ENCODE data around the gene MRPL34. TPM values are rescaled to one million over a fixed set of nuclear protein-coding genes. Genes with fewer than 3 reads are reported as not detected.

MRPL34 gene
- polyA plus RNA-seq, 1 of the 3 experiments (the other 2 are of a cell fraction), result 72.9 TPM

GRCh38 chr19:17263712-17264640 lies 41.7 kb upstream of the MRPL34 start:
- peaks cover 0 to 2% of the 10 kb centered on the region in 2 experiments for H3K36me3 ChIP-seq (replicated peaks in 1 of 2; ENCODE audit: control insufficient read depth in 1 of 2, insufficient read depth in 2 of 2, low read length in 1 of 2)
- ChIA-PET POLR2A (no interaction called here), CTCF (interaction anchor here (0.7 to 1.5 kb wide), 5 partner anchors 19 to 197 kb away, joined by 3 to 4 read pairs (median 3); partner anchors contain the start of gene MRPL34)
- TF ChIP-seq REST (IDR thresholded peaks at IDR 0.05; ENCODE audit: low read depth, low read length), result no peak
- TF ChIP-seq ZBTB33 (IDR thresholded peaks at IDR 0.05; ENCODE audit: borderline replicate concordance, low read depth), result no peak
- TF ChIP-seq SIN3A (IDR thresholded peaks at IDR 0.05; ENCODE audit: borderline replicate concordance, low read depth, low read length), result no peak
- no peak for TF ChIP-seq PBX3 (IDR thresholded peaks at IDR 0.05)
- TF ChIP-seq USF2 (IDR thresholded peaks at IDR 0.05; ENCODE audit: borderline replicate concordance, low read depth, low read length), result no peak
- TF ChIP-seq EZH2phosphoT487 (IDR thresholded peaks at IDR 0.05; ENCODE audit: borderline replicate concordance, low read depth), result no peak
- no peak for TF ChIP-seq NRF1 (IDR thresholded peaks at IDR 0.05; ENCODE audit: low read depth, low read length)
- TF ChIP-seq IRF3 (IDR thresholded peaks at IDR 0.05; ENCODE audit: low read depth, low read length), result no peak
- TF ChIP-seq RAD21 (IDR thresholded peaks at IDR 0.05; ENCODE audit: low read length), result no peak
- TF ChIP-seq TEAD4 (IDR thresholded peaks at IDR 0.05; ENCODE audit: borderline replicate concordance, insufficient read depth), result no peak
- TF ChIP-seq RXRA (IDR thresholded peaks at IDR 0.05; ENCODE audit: borderline replicate concordance, low read depth), result no peak
- TF ChIP-seq CTCF (IDR thresholded peaks at IDR 0.05), result no peak
- no peak for TF ChIP-seq GATA2 (CRISPR knock-in tag; IDR thresholded peaks at IDR 0.05)
- TF ChIP-seq EP300 (IDR thresholded peaks at IDR 0.05; ENCODE audit: borderline replicate concordance in 1 of 2, low read depth in 1 of 2, low read length in 1 of 2), result no peak
- TF ChIP-seq GABPA (IDR thresholded peaks at IDR 0.05; ENCODE audit: low read depth), result no peak
- H3K4me2 ChIP-seq, result no peak overlapping the region
- no peaks in the 10 kb centered on the region for H3K27me3 ChIP-seq (ENCODE audit: insufficient read depth)
- peaks cover 11% of the 10 kb centered on the region for H3F3A ChIP-seq (replicated peaks; ENCODE audit: insufficient read depth)
- DNase-seq, result no peak
- no peaks in the 10 kb centered on the region for H4K20me1 ChIP-seq (ENCODE audit: insufficient read depth)
- 0 out of 2 replicates have a peak, but pooled peaks cover 9% of the 10 kb centered on the region for H3K9me3 ChIP-seq
- 90% methylated on average over 11 of the region's 23 CpGs for WGBS (ENCODE audit: low lambda C conversion rate)
- H3K4me3 ChIP-seq (ENCODE audit: low read depth in 2 of 2, low read length in 1 of 2), result no peak overlapping the region
- H3K9ac ChIP-seq, result no peak overlapping the region
- no peaks in the 10 kb centered on the region for H3K9me2 ChIP-seq
- no peak overlapping the region for H2AFZ ChIP-seq (ENCODE audit: low read depth)
- peaks cover 16% of the 10 kb centered on the region; the same call in 1 of the 2 replicates for H3K79me2 ChIP-seq (ENCODE audit: insufficient read depth)
- no peak overlapping the region for H3K27ac ChIP-seq (ENCODE audit: low read depth in 2 of 2, low read length in 1 of 2)
- H3K4me1 ChIP-seq (ENCODE audit: control insufficient read depth in 1 of 2, insufficient read depth in 2 of 2, low read depth in 1 of 2, low read length in 1 of 2), result peaks cover 0 to 6% of the 10 kb centered on the region in 2 experiments; a peak in 1 of 4 replicates

All from SK-N-SH (cell line).